Body of pancreas (tissue), 4 donors: Measurements from ENCODE around the gene CHODL.

Experiments used
- POLR2A ChIP-seq, 3 donors: fragments of 450-650 bp; IDR thresholded peaks; one replicate each; pipeline ENCODE4 v1.6.1; 2016; ENCODE audit warnings: antibody characterized with exemption in 3 of 3, mild to moderate bottlenecking in 2 of 3
- TF ChIP-seq, protein P1 (sequence below), 7 experiments: fragments of 450-650 bp in 4 of 7; fragments of 200-600 bp in 3 of 7; sonication (generic) in 3 of 7; IDR thresholded peaks; one replicate each; pipeline ENCODE4 v1.5.1; 2016 to 2019; ENCODE audit warnings: antibody characterized with exemption in 7 of 7

DNA sequence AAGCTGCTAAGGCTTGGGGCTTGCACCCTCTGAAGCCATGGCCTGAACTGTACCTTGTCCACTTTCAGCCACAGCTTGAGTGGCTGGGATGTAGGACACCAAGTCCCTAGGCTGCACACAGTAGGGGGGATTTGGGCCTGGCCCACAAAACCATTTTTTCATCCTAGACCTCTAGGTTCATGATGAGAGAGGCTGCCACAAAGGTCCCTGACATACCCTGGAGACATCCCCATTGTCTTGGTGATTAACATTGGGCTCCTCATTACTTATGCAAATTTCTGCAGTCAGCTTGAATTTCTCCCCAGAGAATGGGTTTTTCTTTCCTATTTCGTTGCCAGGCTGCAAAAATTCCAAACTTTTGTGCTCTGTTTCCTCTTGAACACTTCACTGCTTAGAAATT lies 26.3 kb upstream of the CHODL start:
- TF ChIP-seq, protein P1, sequence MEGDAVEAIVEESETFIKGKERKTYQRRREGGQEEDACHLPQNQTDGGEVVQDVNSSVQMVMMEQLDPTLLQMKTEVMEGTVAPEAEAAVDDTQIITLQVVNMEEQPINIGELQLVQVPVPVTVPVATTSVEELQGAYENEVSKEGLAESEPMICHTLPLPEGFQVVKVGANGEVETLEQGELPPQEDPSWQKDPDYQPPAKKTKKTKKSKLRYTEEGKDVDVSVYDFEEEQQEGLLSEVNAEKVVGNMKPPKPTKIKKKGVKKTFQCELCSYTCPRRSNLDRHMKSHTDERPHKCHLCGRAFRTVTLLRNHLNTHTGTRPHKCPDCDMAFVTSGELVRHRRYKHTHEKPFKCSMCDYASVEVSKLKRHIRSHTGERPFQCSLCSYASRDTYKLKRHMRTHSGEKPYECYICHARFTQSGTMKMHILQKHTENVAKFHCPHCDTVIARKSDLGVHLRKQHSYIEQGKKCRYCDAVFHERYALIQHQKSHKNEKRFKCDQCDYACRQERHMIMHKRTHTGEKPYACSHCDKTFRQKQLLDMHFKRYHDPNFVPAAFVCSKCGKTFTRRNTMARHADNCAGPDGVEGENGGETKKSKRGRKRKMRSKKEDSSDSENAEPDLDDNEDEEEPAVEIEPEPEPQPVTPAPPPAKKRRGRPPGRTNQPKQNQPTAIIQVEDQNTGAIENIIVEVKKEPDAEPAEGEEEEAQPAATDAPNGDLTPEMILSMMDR (IDR thresholded peaks at IDR 0.05) = no peak
- TF ChIP-seq POLR2A (IDR thresholded peaks at IDR 0.05) = no peak
